Activated naive CD8-positive, alpha-beta T cell treated with anti-CD3 and anti-CD28 coated beads, Interleukin-2, amount 10 ng/mL, durations not matched to agents 7 days and 5 days (primary cell): ENCODE data around the gene TMEM221. TPM values are rescaled to one million over a fixed set of nuclear protein-coding genes. Genes with fewer than 3 reads are reported as not detected.

Experiments
- ATAC-seq: fragments of 150-1000 bp; cut with Tn5 transposase; one replicate; pipeline ENCODE4 v1.10.0; 2021; ENCODE audit warnings: low read depth, moderate library complexity
- POLR2A ChIA-PET: fragments of 350-600 bp; sonication (Branson Sonifier 250); formaldehyde crosslinking; loops from one replicate; lab custom pipeline; 2021; ENCODE audit warnings: antibody characterized with exemption; lab: Charles Lee
- DNase-seq: peaks from one replicate; pipeline ENCODE4 v3.0.0; 2021
- H3K27ac Mint-ChIP-seq: one replicate; pipeline ENCODE4 v1.8.0; 2022; ENCODE audit warnings: mild to moderate bottlenecking, mixed read lengths
- H3K27me3 Mint-ChIP-seq: one replicate; pipeline ENCODE4 v1.8.0; 2022; ENCODE audit warnings: mild to moderate bottlenecking, moderate library complexity, mixed read lengths
- H3K36me3 Mint-ChIP-seq: one replicate; pipeline ENCODE4 v1.8.0; 2021; ENCODE audit warnings: mild to moderate bottlenecking, mixed read lengths
- H3K4me1 Mint-ChIP-seq: one replicate; pipeline ENCODE4 v1.8.0; 2021; ENCODE audit warnings: mixed read lengths
- H3K4me3 Mint-ChIP-seq: one replicate; pipeline ENCODE4 v1.8.0; 2022; ENCODE audit warnings: mild to moderate bottlenecking, moderate library complexity, mixed read lengths
- H3K9me3 Mint-ChIP-seq: one replicate; pipeline ENCODE4 v1.8.0; 2021; ENCODE audit warnings: mixed read lengths
- total RNA-seq, 2 experiments: library from RNA; stranded (reverse); gene quantifications; one replicate each; pipeline ENCODE4 v1.2.3, GENCODE V29; 2021

TMEM221 gene
- total RNA-seq, 2 experiments from 2014 or later: not detected

GRCh38 chr19:17404015-17404414 is 44.5 kb downstream of the TMEM221 start:
- POLR2A ChIA-PET: interaction anchor here (0.6 to 6.3 kb wide), 7 partner anchors 9 to 817 kb away, joined by 3 to 64 read pairs (median 4); partner anchors contain the start of gene MVB12A
- Mint-ChIP-seq H3K36me3 (peaks cover 20% of the 10 kb centered on the region), H3K4me1 (peaks cover 26% of the 10 kb centered on the region), H3K4me3 (peak overlapping the region; percentile 89), H3K27ac (peak overlapping the region; percentile 91), H3K9me3 (no peaks in the 10 kb centered on the region), H3K27me3 (no peaks in the 10 kb centered on the region)
- ATAC-seq (no peak), DNase-seq (no peak)

DNA sequence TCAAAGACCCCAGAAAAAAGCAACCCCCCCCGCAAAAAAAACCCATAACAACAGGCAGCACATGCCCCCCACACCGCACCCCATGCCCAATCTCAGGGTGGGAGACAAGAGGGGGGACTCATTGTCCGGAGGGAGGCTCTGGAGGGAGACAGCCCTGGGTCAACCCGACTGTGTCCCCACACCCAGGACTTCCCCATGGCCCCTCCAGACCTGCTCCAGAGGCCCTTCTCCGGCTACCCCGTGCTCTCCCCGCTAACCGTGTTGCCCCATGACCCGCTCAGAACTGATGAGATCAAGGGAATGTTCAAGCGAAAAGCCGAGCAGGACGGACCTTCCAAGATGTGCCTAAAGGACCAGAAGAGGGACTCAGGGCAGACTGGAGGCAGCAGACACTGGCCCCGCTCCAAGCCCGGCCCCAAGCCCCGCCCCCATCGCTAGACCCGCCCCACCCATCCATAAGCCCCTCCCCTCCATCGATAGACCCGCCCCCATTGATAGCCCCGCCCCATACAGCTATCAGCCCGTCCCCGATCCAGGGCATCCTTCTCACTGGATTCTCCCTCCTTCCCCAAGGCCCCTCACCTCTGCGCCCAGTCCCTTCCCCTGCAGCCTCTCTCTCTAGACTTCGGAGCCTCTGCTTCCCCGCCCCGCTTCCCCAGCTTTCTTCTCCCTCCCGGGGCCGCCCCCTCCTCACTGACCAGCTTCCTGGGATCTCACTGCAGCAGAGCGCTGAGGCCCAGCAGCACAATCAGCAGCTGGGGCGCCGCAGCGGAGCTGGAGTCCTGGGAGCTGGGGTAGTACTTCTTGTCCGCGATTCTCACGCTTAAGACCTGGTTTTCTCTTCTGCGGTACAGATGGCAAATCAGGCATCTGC is 45.2 kb downstream of the TMEM221 start:
- H3K9me3 Mint-ChIP-seq: no peaks in the 10 kb centered on the region
- peaks cover 28% of the 10 kb centered on the region for H3K4me1 Mint-ChIP-seq
- peak; percentile 66 for DNase-seq
- ATAC-seq: no peak
- no peaks in the 10 kb centered on the region for H3K27me3 Mint-ChIP-seq
- H3K4me3 Mint-ChIP-seq: peak overlapping the region; percentile 89
- peak overlapping the region; percentile 91 for H3K27ac Mint-ChIP-seq
- peaks cover 23% of the 10 kb centered on the region for H3K36me3 Mint-ChIP-seq
- POLR2A ChIA-PET: interaction anchor here (1.0 to 6.3 kb wide), 5 partner anchors 8 to 816 kb away, joined by 3 to 64 read pairs (median 4); partner anchors contain the start of gene MVB12A

- DNase-seq (no peak), ATAC-seq (no peak)
- H3K27me3 Mint-ChIP-seq: no peaks in the 10 kb centered on the region
- peaks cover 20% of the 10 kb centered on the region for H3K4me1 Mint-ChIP-seq
- H3K36me3 Mint-ChIP-seq: peaks cover 30% of the 10 kb centered on the region
- POLR2A ChIA-PET: interaction anchor here (0.5 to 6.3 kb wide), 3 partner anchors 13 to 266 kb away, joined by 4 to 64 read pairs (median 4); partner anchors contain the start of gene MVB12A
- H3K4me3 Mint-ChIP-seq: no peak overlapping the region
- H3K27ac Mint-ChIP-seq: no peak overlapping the region
- no peaks in the 10 kb centered on the region for H3K9me3 Mint-ChIP-seq
These were observed 46.8 kb downstream of the TMEM221 start for GRCh38 chr19:17401628-17402027.

- POLR2A ChIA-PET: interaction anchor here (0.6 kb wide), 1 partner anchor 45 kb away, joined by 5 read pairs; no protein-coding TSS in a partner anchor
- Mint-ChIP-seq H3K27ac (no peak overlapping the region), H3K4me3 (no peak overlapping the region), H3K36me3 (peaks cover 28% of the 10 kb centered on the region), H3K27me3 (no peaks in the 10 kb centered on the region), H3K4me1 (peaks cover 24% of the 10 kb centered on the region), H3K9me3 (no peaks in the 10 kb centered on the region)
- no peak for ATAC-seq
- DNase-seq: no peak
These were observed 49.5 kb downstream of the TMEM221 start for GRCh38 chr19:17398902-17399527.

- H3K27ac Mint-ChIP-seq: peak overlapping the region; percentile 70
- peaks cover 7% of the 10 kb centered on the region for H3K27me3 Mint-ChIP-seq
- peak overlapping the region; percentile 24 for H3K4me3 Mint-ChIP-seq
- DNase-seq (peak; percentile 48), ATAC-seq (no peak)
- no peaks in the 10 kb centered on the region for H3K9me3 Mint-ChIP-seq
- peaks cover 25% of the 10 kb centered on the region for H3K4me1 Mint-ChIP-seq
- H3K36me3 Mint-ChIP-seq: peaks cover 15% of the 10 kb centered on the region
- POLR2A ChIA-PET: interaction anchor here (0.7 to 1.3 kb wide), 4 partner anchors 8 to 102 kb away, joined by 3 to 4 read pairs (median 3); partner anchors contain the start of gene BST2
These were observed 53.5 kb downstream of the TMEM221 start for GRCh38 chr19:17394891-17395415.

- Mint-ChIP-seq H3K27me3 (peaks cover 16% of the 10 kb centered on the region), H3K4me3 (peak within 1 kb of the TSS; percentile 24)
- ATAC-seq: no peak
These were observed 54.6 kb downstream of the TMEM221 start, which contains the start of gene CCDC194 for GRCh38 chr19:17393914-17394313. Gene CCDC194 (minus strand): TSS chr19:17394196. CDS start chr19:17394158, 38 bp downstream.

GRCh38 chr19:17393002-17393401 is 55.5 kb downstream of the TMEM221 start:
- H3K4me1 Mint-ChIP-seq: peaks cover 23% of the 10 kb centered on the region

More at GRCh38 chr19:17393914-17394313, 54.6 kb downstream of the TMEM221 start, which contains the start of gene CCDC194:
- Mint-ChIP-seq H3K9me3 (no peaks in the 10 kb centered on the region), H3K36me3 (peaks cover 14% of the 10 kb centered on the region), H3K27ac (peak within 1 kb of the TSS; percentile 70), H3K4me1 (peaks cover 25% of the 10 kb centered on the region)
- POLR2A ChIA-PET: interaction anchor here (0.6 to 2.6 kb wide), 5 partner anchors 10 to 97 kb away, joined by 4 to 13 read pairs (median 4); partner anchors contain the start of genes ANO8 and BST2
- no peak for DNase-seq

DNA sequence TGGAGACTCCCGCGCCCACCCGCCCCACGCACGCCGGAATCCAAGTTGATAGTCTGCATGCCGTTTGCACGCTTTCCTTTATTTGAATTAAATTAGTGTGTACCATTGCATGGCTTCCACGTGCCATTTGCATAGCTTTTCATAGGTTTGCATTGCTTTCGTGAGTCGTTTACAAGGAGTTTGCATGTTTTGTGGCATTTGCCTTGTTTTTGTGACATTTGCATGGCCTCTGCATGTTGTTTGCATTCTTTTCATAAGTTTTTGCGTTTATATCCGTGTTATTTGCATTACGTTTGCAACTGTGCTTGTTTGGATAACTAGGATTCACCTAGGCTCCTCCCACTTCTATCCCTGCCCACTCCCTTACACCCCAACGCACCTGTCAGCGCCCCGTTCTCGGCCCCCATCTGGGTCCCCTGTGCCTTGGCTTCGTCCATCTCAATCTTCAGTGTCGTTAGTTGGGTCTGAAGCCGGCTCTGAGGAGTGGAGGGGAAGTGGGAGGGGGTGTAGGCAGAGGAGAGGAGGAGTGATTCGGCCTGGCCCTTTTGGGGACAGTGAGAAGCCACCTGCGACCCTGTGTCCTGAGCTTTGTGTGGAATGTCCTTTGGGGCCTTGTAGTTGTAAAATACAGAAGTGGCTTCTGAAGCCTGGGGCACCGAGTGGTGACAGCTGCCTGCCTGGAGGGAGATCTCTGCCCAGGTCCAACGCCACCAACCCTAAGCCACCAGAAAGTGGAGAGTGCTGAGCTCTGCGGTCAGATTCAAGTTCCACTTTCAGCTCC is 56.9 kb downstream of the TMEM221 start:
- H3K4me1 Mint-ChIP-seq: peaks cover 21% of the 10 kb centered on the region
- peak overlapping the region; percentile 58 for H3K4me3 Mint-ChIP-seq
- H3K9me3 Mint-ChIP-seq: no peaks in the 10 kb centered on the region
- H3K27ac Mint-ChIP-seq: no peak overlapping the region
- no peak for ATAC-seq
- POLR2A ChIA-PET: interaction anchor here (0.6 to 2.6 kb wide), 7 partner anchors 9 to 125 kb away, joined by 3 to 13 read pairs (median 4); partner anchors contain the start of genes BABAM1, BST2 and MVB12A
- DNase-seq: no peak
- peaks cover 4% of the 10 kb centered on the region for H3K36me3 Mint-ChIP-seq
- H3K27me3 Mint-ChIP-seq: peaks cover 29% of the 10 kb centered on the region

More at GRCh38 chr19:17393002-17393401, 55.5 kb downstream of the TMEM221 start:
- Mint-ChIP-seq H3K36me3 (peaks cover 12% of the 10 kb centered on the region), H3K27me3 (peaks cover 24% of the 10 kb centered on the region), H3K27ac (no peak overlapping the region), H3K9me3 (no peaks in the 10 kb centered on the region), H3K4me3 (no peak overlapping the region)
- DNase-seq: no peak
- ATAC-seq: no peak
- POLR2A ChIA-PET: interaction anchor here (0.6 to 2.6 kb wide), 6 partner anchors 10 to 96 kb away, joined by 3 to 13 read pairs (median 4); partner anchors contain the start of genes ANO8 and BST2

- H3K27me3 Mint-ChIP-seq: peaks cover 29% of the 10 kb centered on the region
- peak; percentile 91 for DNase-seq
- peaks cover 4% of the 10 kb centered on the region for H3K36me3 Mint-ChIP-seq
- H3K27ac Mint-ChIP-seq: peak overlapping the region; percentile 21
- H3K9me3 Mint-ChIP-seq: no peaks in the 10 kb centered on the region
- H3K4me3 Mint-ChIP-seq: peak overlapping the region; percentile 88
- POLR2A ChIA-PET: interaction anchor here (0.6 to 1.4 kb wide), 5 partner anchors 8 to 124 kb away, joined by 3 to 5 read pairs (median 4); partner anchors contain the start of genes BABAM1 and BST2
- peak; percentile 96 for ATAC-seq
- peaks cover 21% of the 10 kb centered on the region for H3K4me1 Mint-ChIP-seq
These were observed 57.6 kb downstream of the TMEM221 start for GRCh38 chr19:17390665-17391370.

DNA sequence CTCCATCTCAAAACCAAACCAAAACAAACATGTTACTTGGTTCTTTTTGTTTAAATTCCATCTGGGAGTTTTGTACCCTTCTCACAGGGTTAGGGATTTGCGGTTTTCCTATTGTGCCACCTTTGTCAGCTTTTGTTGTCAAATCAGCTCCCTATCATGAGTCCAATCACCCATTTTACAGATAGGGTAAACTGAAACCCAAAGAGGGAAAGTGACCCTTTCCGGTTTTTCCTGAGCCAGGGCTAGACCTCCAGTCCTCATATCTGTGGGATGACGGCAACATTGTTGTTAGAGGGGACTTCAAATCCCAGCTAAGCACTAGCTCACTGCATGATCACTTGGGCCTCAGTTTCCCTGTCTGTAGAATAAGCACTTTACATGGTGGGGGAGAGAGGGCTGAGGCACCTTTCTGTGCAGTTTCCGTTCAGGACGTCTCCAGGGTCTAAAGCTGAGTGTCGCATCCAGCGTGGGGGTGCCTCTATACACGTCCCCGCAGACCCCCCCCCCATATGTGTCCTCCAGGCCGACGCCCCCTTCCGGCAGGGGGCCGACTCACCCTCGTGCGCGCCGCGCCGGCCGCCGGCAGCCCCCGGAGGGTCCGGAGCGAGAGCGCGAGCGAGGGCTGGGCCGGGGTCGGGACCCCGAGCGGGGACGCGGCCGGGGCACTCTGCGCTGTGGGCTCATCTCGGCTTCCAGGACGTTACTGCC is 58.4 kb downstream of the TMEM221 start:
- peaks cover 17% of the 10 kb centered on the region for H3K4me1 Mint-ChIP-seq
- peaks cover 4% of the 10 kb centered on the region for H3K36me3 Mint-ChIP-seq
- POLR2A ChIA-PET: interaction anchor here (1.1 to 1.4 kb wide), 2 partner anchors 7 to 15 kb away, joined by 3 to 5 read pairs; partner anchors contain the start of gene BST2
- H3K27me3 Mint-ChIP-seq: peaks cover 29% of the 10 kb centered on the region
- DNase-seq (no peak), ATAC-seq (no peak)
- no peak overlapping the region for H3K27ac Mint-ChIP-seq
- no peaks in the 10 kb centered on the region for H3K9me3 Mint-ChIP-seq
- H3K4me3 Mint-ChIP-seq: peak overlapping the region; percentile 88

- Mint-ChIP-seq H3K27me3 (peaks cover 29% of the 10 kb centered on the region), H3K4me3 (no peak overlapping the region), H3K9me3 (no peaks in the 10 kb centered on the region), H3K36me3 (peaks cover 1% of the 10 kb centered on the region), H3K27ac (no peak overlapping the region), H3K4me1 (peaks cover 14% of the 10 kb centered on the region)
- ATAC-seq: no peak
- POLR2A ChIA-PET: interaction anchor here (0.7 to 0.8 kb wide), 2 partner anchors 18 to 80 kb away, joined by 3 read pairs; partner anchors contain the start of gene DDA1
- no peak for DNase-seq
These were observed 59.2 kb downstream of the TMEM221 start for GRCh38 chr19:17389288-17389687.
